ENCODE results near the gene MTAP. TPM values are rescaled to one million over a fixed set of nuclear protein-coding genes. Genes with fewer than 3 reads are reported as not detected.

The MTAP gene
- polyA plus RNA-seq, 1 donor (not counting 4 experiments of a cell fraction or from before 2014, with no cell fraction given): 48.7 TPM

- DNase-seq (ENCODE audit: low read depth, low spot score) (no peak), FAIRE-seq (no peak)
- Histone ChIP-seq H3K79me2 (ENCODE audit: control insufficient read depth, insufficient read depth, low read length) (no peaks in the 10 kb centered on the region), H3K9me3 (ENCODE audit: control insufficient read depth, low read depth, low read length) (no peaks in the 10 kb centered on the region), H4K20me1 (ENCODE audit: control insufficient read depth, extremely low read depth, insufficient read depth, low read length) (no peaks in the 10 kb centered on the region), H2AFZ (ENCODE audit: control insufficient read depth, low read length) (no peak overlapping the region), H3K27me3 (ENCODE audit: control insufficient read depth, extremely low read depth, insufficient read depth, low read length) (no peaks in the 10 kb centered on the region), H3K27ac (ENCODE audit: control insufficient read depth, insufficient read depth, low read length) (no peak overlapping the region), H3K4me3 (ENCODE audit: control insufficient read depth in 2 of 3, extremely low read depth in 1 of 3, insufficient read depth in 2 of 3, low read depth in 1 of 3, low read length in 3 of 3) (no peak overlapping the region), H3K36me3 (ENCODE audit: control insufficient read depth in 2 of 2, extremely low read depth in 1 of 2, insufficient read depth in 2 of 2, low read length in 2 of 2) (no peaks in the 10 kb centered on the region), H3K4me2 (ENCODE audit: control insufficient read depth, extremely low read depth, insufficient read depth, low read depth, low read length) (no peak overlapping the region), H3K9ac (ENCODE audit: control insufficient read depth, extremely low read depth, insufficient read depth, low read length) (no peak overlapping the region), H3K9me1 (ENCODE audit: control insufficient read depth, extremely low read depth, insufficient read depth, low read length) (no peaks in the 10 kb centered on the region), H3K4me1 (ENCODE audit: control insufficient read depth, extremely low read depth, insufficient read depth, low read length) (peaks cover 5% of the 10 kb centered on the region)
- dilution Hi-C loops (cut with MboI; ENCODE audit: extremely low pct_ligation_motif_present, low sequenced_read_pairs): no loop called here
- TF ChIP-seq EZH2 (IDR thresholded peaks at IDR 0.05; ENCODE audit: low read length): no peak
Measured at GRCh38 chr9:21764846-21765245, 37.6 kb upstream of the MTAP start.

GRCh38 chr9:21766096-21766495 lies 36.3 kb upstream of the MTAP start:
- H3K4me1 ChIP-seq (ENCODE audit: control insufficient read depth, extremely low read depth, insufficient read depth, low read length): peaks cover 12% of the 10 kb centered on the region
- no peaks in the 10 kb centered on the region for H3K36me3 ChIP-seq (ENCODE audit: control insufficient read depth in 2 of 2, extremely low read depth in 1 of 2, insufficient read depth in 2 of 2, low read length in 2 of 2)
- no peaks in the 10 kb centered on the region for H3K27me3 ChIP-seq (ENCODE audit: control insufficient read depth, extremely low read depth, insufficient read depth, low read length)
- no peak for FAIRE-seq
- H3K79me2 ChIP-seq (ENCODE audit: control insufficient read depth, insufficient read depth, low read length): no peaks in the 10 kb centered on the region
- H3K9ac ChIP-seq (ENCODE audit: control insufficient read depth, extremely low read depth, insufficient read depth, low read length): no peak overlapping the region
- no peaks in the 10 kb centered on the region for H3K9me3 ChIP-seq (ENCODE audit: control insufficient read depth, low read depth, low read length)
- no peak overlapping the region for H3K27ac ChIP-seq (ENCODE audit: control insufficient read depth, insufficient read depth, low read length)
- H3K4me3 ChIP-seq (ENCODE audit: control insufficient read depth in 2 of 3, extremely low read depth in 1 of 3, insufficient read depth in 2 of 3, low read depth in 1 of 3, low read length in 3 of 3): no peak overlapping the region
- H3K4me2 ChIP-seq (ENCODE audit: control insufficient read depth, extremely low read depth, insufficient read depth, low read depth, low read length): no peak overlapping the region
- no peak for TF ChIP-seq EZH2 (IDR thresholded peaks at IDR 0.05; ENCODE audit: low read length)
- no peak for TF ChIP-seq CTCF (optimal IDR thresholded peaks at IDR 0.05 in 1 of 3, IDR thresholded peaks at IDR 0.05 in 1 of 3, conservative IDR thresholded peaks at IDR 0.05 in 1 of 3; ENCODE audit: extremely low read depth in 1 of 3, insufficient read depth in 2 of 3, low read length in 3 of 3)
- dilution Hi-C loops (cut with MboI; ENCODE audit: extremely low pct_ligation_motif_present, low sequenced_read_pairs): no loop called here
- H3K9me1 ChIP-seq (ENCODE audit: control insufficient read depth, extremely low read depth, insufficient read depth, low read length): no peaks in the 10 kb centered on the region
- DNase-seq (ENCODE audit: low read depth, low spot score): no peak
- H4K20me1 ChIP-seq (ENCODE audit: control insufficient read depth, extremely low read depth, insufficient read depth, low read length): no peaks in the 10 kb centered on the region
- H2AFZ ChIP-seq (ENCODE audit: control insufficient read depth, low read length): no peak overlapping the region
